Non-pigmented ciliary epithelial cell (primary cell): ENCODE data around the gene FMNL2.

Experiments used
- DNase-seq: peaks from one replicate; pipeline ENCODE4 v3.0.0-alpha.2; 2010; ENCODE audit warnings: low read depth

Gene FMNL2

DNA sequence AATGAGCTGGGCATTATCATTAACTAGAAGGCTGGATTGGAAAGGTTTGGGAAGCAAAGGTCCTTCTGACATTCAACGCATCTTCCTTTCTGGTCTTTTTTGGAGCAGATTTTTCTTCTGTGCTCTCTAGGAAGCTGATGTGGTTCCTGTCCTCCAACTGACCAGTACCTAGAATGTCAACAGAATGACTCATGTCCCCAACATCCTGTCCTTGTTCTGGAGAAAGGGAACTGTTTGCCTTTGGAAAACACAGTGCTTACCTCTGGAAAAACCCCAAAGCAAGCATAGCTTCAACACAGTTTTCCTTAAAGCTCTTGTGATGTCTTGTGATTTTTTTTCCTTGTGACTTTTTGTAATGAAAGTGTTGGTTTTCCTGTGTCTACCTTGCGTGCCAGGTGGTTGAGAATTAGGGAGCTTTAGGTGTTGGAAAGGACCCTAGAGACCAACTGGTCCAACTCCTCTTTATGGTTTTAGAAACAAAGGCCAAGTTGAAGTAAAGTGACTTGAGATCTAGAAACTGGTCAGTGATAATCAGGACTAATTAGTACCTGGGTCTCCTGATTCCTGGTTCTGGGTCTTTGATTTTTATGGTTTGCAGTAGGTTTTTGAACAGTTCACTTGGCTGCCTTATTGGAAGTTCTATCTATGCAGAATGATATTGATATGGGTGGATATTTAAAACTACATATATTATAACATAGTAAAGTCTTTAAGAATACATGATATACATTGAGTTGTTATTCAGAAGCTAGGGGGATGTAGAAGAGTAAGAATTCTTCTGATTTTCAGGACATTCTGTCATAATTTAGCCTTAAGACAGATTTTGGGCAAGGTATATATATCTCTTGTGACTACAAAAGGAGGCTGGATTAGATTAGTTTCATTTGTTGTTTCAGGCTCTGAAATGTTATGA lies 70.5 kb downstream of the FMNL2 start:
- no peak for DNase-seq

DNA sequence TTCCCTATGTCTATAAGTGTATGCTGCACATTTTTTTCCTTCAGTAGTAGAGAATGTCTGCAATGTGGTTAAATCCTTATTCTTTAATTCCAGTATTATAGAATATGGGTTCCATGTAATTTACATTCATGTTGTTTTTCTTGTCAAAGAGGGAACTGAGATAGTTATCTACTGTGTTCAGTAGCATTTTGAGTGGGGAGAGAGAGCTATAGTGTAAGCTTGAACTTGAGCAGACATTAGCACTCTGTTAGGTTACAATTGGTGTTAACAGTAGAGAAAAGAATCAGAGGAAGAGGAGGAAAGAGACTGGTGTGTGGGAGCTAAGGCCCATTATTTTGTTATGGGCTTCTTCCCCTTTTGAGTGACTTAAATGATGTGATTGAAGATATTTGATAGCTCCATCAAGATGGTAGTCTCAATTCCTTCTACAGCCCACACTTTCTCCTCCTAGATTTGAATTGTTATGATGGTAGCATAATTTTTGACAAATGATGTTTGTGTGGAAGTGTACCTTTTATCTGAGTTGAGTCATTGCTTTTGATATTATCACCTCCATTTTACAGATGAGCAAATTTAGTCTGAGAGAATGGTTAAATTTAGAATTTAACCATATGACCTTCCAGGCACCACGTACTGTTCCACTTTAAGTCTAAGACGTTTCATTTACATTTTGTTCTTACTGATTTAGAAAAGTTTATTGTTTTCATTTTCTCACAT lies 71.3 kb downstream of the FMNL2 start:
- DNase-seq: no peak

DNA sequence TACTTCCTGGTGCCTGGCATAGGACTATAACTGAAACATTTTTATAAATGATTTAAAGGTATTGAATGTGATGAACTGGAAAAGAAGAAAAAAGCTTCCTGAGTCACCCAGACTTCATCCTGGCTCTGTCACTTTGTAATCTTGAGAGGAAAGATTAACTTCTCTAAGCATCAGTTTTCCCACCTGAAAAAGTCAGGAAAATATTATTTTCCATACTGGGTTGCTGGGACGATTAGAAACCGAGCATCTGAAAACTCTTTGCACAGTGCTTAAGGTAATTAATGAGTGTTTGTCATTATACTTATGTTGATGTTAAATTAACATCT lies 71.8 kb downstream of the FMNL2 start:
- no peak for DNase-seq

DNA sequence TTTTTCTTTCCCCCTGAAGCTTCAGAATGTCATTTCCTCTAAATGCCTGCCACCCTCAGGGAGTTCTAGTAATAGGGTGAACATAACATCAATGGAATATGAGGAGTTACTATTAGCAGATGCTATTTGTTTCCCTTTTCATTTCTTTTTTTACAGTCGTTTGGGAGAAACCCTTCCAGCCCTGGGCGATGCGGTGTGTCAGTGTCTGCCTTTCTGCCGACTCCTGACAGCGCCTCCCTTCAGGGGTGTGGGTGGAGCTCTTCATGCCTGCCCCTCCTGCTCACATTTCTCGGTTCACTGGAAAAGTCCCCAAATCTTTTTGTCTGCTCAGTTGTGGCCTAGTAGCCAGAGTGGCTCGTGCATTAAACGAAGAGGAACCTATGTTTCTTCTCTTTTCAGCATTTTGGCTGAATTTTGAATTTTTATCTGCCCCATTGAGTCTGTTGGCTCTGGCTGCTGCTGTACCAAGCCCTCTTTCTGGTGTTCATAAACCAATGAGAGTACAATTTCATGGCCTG lies 72.3 kb downstream of the FMNL2 start:
- no peak for DNase-seq

DNA sequence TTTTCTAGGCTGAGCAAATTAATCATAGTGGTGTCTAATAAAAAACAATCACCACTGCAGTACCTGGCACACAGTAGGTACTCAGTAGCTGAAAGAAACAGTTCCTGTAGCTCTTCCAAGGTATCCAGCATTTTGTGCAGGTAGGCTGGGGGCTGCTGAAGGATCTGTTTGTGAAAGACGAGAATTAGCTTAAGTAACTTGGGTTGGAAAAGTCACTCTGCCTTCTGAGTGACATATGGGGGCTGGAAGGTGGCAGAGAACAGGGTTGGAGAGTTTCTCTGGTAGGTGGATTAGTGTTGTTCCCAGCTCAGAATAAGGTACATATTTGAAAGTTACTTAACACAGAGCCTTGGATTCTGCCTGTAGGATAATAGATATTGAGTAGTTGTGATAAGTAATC lies 72.8 kb downstream of the FMNL2 start:
- DNase-seq: no peak

DNA sequence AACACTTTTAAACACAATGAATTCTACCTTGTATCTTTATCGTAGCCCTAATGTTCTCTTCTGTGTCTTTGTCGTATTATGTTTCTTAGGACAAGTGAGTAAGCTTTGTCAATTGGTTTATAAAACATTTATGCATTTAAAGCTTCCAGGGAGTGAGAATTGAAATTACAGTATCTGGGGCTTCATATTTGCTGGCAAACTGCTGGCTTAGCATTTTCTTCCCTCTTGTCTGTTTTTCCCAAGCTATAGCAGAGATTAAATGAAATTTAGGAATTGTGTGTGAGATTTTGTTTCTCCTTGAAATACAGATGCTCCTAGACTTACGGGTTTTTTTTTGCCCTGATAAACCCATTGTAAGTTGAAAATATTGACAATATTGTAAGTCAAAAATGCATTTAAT lies 73.3 kb downstream of the FMNL2 start:
- DNase-seq: no peak

GRCh38 chr2:152409386-152410164 lies 74.6 kb downstream of the FMNL2 start:
- DNase-seq: no peak

DNA sequence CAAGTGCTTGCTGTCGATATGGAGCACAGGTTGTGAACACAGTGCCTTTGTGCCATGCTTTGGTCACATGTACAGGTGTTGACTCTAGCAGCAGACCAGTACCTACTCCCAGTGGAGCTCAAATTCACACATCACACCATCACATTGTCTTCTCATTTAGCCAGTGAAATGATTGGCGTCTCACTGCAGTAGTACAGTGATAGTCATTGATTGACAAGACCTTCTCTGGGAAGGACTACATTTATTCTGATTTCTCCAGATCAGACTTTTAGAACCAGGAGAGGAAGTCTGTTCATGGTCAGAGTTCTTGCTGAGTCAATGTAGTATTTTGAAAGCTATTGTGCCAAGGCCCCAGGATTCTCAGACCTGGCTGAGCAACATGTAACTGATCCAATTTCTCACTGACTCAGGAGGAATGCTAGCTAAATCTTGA lies 75.2 kb downstream of the FMNL2 start:
- no peak for DNase-seq

DNA sequence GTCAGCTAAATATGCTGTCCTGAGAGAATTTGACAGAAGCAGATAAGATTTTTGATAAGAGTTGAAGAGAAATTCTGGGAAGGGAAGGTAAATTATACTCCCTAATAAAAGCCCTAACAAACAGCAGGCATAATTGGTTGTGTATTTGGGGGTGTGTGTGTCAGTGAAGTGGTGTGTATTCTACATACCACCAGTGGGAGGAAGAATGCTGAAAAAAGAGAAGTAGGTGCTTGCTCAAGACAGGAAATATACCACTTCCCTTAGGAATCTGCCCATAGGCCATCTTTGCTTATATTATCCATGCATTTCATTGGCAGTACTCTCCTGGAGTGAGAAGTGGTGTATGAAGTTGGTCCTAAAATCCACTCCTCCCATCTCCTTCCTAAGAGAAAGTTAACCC lies 76.2 kb downstream of the FMNL2 start:
- no peak for DNase-seq

DNA sequence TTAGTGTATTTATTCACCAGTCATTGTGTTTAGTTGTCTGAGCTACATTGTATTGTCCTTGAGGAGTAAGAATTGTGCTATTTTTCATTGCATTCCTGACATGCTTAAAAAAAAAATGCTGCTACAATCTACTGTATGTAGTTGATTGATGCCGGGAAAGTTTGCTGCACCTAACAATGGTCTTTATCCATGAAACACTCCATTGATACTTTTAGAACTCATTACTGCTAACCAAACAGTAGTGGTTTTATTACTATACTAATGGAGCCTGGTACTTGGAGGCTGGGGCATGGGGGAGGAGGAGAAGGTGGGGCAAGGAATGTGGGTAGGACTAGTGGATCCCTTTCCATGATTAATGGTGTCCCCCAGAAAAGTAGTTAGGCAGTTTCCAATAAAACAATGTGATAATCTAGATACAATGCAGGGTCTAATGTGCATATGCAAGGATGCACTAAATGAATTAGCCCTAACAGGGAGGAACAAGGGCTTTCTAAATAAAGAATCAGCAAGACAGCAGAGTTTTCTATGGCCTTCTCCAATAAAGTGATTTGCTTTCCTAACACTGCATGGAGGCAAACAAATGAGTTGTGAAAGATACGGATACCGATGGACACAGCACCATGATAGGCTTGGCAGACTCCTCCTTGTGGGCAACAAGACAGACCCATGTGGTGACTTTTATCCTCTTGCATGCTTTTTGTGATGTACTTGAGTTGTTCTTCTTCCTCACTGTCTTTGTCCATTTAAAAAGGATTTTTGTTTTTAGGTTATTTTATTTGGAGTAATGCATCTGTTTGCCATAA lies 78.5 kb downstream of the FMNL2 start:
- no peak for DNase-seq

GRCh38 chr2:152415231-152415642 lies 80.3 kb downstream of the FMNL2 start:
- DNase-seq: no peak

GRCh38 chr2:152415796-152416195 lies 80.8 kb downstream of the FMNL2 start:
- DNase-seq: no peak

DNA sequence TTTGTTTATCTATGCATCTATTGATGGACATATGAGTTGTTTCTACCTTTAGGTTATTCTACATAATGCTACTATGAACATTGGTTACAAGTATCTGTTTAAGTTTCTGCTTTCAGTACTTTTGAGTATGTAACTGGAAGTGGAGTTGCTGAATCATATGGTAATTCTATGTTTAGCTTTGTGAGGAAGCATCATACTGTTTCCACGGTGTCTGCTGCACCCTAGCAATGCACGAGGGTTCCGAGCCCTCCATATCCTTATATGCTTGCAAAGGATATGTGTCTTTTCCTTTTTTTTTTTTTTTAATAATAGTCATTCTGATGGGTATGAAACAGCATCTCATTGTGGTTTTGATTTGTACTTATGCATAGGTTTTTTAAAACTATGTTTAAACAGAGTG lies 83.7 kb downstream of the FMNL2 start:
- DNase-seq: no peak

DNA sequence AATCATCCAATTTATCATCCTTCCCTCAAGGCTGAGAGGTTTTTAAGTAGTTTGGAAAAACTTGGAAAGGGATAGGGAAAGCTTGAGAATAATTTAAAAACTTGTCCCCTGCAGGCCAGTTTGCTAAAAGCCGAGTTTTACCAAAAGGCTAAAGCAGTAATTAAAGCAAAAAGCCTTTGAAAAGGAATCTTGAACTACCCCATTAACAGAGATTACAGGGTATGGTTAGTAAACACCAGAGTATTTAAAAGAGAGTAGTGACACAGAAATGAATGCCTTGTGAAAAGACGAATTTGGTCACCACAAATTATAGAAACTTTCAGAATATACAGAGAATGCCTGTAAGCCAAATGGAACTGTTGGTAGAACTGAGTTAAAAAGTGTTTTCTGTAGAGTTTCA lies 85.0 kb downstream of the FMNL2 start:
- DNase-seq: no peak

- no peak for DNase-seq
These were observed 85.4 kb downstream of the FMNL2 start for GRCh38 chr2:152420363-152420762.

GRCh38 chr2:152420936-152421335 lies 86.0 kb downstream of the FMNL2 start:
- DNase-seq: no peak

DNA sequence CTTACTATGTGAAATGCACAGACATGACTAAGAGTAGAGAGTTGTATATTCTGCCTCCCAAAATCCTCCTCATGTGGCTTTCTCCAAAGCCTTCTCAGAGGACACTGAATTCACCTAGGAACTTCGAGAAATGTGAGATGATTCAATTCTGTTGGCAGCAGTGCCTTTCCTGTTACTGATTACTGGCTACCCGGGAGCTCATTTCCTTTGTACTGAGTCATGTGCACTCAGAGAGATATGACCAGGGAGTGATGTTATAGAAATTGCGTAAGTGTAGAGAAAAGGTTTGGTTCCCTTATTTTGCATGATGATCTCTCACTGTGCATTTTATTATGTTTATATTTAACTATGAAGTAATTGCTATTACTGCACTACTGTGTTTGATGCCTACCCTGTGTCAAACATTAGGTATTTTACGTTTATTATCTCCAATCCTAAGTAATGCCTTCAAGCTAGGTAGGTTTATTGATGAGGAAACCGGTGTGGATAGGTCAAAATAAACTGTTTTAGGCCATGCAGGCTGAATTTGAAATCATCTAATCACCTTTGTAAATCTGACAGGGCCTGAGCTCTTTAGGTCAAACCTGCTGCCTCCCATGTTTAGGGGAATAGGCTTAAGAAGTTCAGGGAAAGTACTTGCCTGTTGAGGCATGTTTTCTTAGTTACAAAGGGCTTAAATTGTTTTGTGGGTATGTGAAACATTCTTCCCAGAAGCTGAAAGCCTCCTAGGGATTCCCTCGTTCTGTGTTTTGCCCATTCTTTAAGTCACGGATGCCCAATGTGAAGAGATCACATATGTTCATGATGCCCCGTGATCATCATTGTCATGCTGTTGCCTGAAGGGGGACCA lies 86.8 kb downstream of the FMNL2 start:
- DNase-seq: peak; percentile 96

- DNase-seq: no peak
These were observed 88.7 kb downstream of the FMNL2 start for GRCh38 chr2:152423684-152424083.

DNA sequence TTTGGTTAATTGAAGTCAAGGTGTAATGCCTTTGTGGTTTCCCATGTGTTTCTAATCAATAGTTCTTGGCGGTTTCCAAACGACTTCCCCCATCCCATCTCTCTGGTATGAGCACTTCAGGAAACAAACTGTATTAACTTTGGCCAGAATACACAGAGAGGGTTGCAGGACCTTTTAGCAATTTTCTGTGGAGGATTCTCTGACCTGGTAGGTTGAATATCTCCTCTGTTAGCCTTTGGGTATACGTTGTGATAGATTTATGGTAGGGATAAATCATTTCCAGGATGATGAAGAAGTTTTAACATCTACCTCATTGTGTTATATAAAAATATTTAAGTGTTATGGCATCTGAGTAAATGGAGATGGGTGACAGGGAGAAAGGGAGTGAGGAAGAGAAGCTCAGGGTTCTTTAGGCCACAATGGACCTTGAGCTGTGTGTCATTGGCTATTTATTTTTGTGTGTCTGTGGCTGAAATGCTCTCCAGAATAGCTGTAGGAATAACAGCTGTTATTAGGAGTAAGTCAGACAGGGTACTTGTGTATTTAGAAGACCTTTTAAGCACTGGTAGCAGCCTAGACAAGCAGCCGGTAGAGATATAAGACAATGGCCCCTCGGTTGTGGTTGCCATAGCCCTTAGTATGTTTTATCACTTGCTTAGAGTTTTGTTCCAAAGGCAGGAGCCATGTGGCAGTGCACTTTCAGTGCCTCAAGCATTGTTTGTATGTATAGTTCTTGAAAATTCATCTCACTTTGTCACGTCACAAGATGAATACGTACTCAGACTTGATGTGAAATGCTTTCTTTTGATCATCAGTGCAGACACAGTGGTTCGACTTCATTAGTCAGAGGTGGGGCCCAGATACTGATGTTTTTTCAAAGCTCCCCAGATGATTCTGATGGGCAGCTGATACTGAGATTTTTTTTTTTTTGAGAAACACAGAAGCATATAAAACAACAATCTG lies 91.1 kb downstream of the FMNL2 start:
- no peak for DNase-seq

DNA sequence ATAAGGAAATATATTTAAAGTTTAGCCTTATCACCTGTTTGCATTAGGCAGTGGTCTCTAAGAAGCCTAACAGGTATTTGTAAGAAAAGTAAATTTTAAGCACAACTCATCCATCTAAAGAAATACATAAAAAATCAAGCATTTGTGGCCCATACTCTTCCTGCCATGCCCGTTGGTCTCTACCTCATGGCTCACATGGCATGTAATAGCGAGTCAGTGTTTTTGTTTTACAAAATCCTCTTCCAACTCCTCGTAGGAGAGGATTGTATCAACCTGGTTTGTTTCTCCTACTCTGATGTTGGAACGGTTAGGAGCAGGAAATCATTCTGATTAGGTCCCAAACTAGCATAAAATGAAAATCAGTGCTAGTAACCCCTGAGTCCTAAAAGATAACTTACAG lies 91.8 kb downstream of the FMNL2 start:
- DNase-seq: no peak
